ENCODE measurements around the gene SBF2.

- no peak for TF ChIP-seq CTCF (IDR thresholded peaks at IDR 0.05)
- no peak for TF ChIP-seq POLR2AphosphoS5 (IDR thresholded peaks at IDR 0.05)
Measured at GRCh38 chr11:10044618-10045017, 249.4 kb downstream of the SBF2 start.
